ENCODE data around the gene SPTBN4. TPM values are rescaled to one million over a fixed set of nuclear protein-coding genes. Genes with fewer than 3 reads are reported as not detected.
"Not testable (repeated sequence)": the region's sequence is repeated elsewhere in the genome, so short reads cannot be mapped to it uniquely, and the experiment has no call there.

SPTBN4 gene
- total RNA-seq, 5 donors from 2014 or later (not counting 1 experiment from before 2014, with no cell fraction given): 0.37 to 1.2 (median 0.66) TPM

DNA sequence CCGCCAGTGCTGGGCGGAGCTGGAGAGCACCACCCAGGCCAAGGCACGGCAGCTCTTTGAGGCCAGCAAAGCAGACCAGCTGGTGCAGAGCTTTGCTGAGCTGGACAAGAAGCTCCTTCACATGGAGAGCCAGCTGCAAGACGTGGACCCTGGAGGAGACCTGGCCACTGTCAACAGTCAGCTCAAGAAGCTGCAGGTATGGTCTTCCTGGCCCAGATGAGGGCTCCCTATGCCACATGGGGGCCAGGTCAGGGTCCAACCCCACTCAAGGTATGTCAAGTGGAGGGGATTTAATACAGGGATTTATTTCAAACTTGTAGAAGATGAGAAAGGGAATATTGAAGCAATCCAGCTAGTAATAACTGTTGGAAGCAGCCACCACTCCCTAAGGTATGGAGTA, 67.3 kb downstream of the SPTBN4 start:
- H3K27ac ChIP-seq (ENCODE audit: low read length): no peak overlapping the region
- H3K4me1 ChIP-seq (ENCODE audit: control insufficient read depth in 1 of 2, extremely low read depth in 1 of 2, insufficient read depth in 2 of 2, low read length in 2 of 2): peaks cover 3 to 14% of the 10 kb centered on the region in 2 experiments
- POLR2A ChIA-PET: no interaction called here
- ATAC-seq (replicated peaks in 1 of 4): no peak
- H3K27me3 Mint-ChIP-seq: peaks cover 19 to 26% of the 10 kb centered on the region in 2 donors
- no peak overlapping the region for H3K27ac Mint-ChIP-seq
- H3K36me3 ChIP-seq (ENCODE audit: control insufficient read depth in 2 of 2, extremely low read depth in 1 of 2, insufficient read depth in 1 of 2, low read length in 1 of 2): no peaks in the 10 kb centered on the region
- CTCF ChIA-PET: no interaction called here
- peaks cover 9 to 15% (median 14%) of the 10 kb centered on the region in 3 donors for H3K4me1 Mint-ChIP-seq
- no peak overlapping the region for H3K4me3 ChIP-seq (ENCODE audit: control insufficient read depth in 1 of 2, extremely low read depth in 1 of 2, low read length in 1 of 2)
- H3K36me3 Mint-ChIP-seq: no peaks in the 10 kb centered on the region
- no peaks in the 10 kb centered on the region for H3K9me3 ChIP-seq
- WGBS (ENCODE audit: insufficient coverage): 83% methylated on average over 4 of the region's 4 CpGs
- DNase-seq: no peak
- H3K27me3 ChIP-seq (replicated peaks in 1 of 2; ENCODE audit: control insufficient read depth in 2 of 2, extremely low read depth in 1 of 2, insufficient read depth in 2 of 2, low read length in 1 of 2): peaks cover 3 to 56% of the 10 kb centered on the region in 2 experiments
- no peak overlapping the region for H3K4me3 Mint-ChIP-seq
- no peaks in the 10 kb centered on the region for H3K9me3 Mint-ChIP-seq

- Mint-ChIP-seq H3K4me1 (no peaks in the 10 kb centered on the region), H3K27me3 (peaks cover 4 to 14% of the 10 kb centered on the region in 2 donors), H3K27ac (no peak overlapping the region), H3K36me3 (no peaks in the 10 kb centered on the region), H3K4me3 (no peak overlapping the region), H3K9me3 (no peaks in the 10 kb centered on the region)
- H3K4me3 ChIP-seq (ENCODE audit: control insufficient read depth in 1 of 2, extremely low read depth in 1 of 2, low read length in 1 of 2): no peak overlapping the region
- H3K4me1 ChIP-seq (ENCODE audit: control insufficient read depth in 1 of 2, extremely low read depth in 1 of 2, insufficient read depth in 2 of 2, low read length in 2 of 2): no peaks in the 10 kb centered on the region
- 65% methylated on average over 4 of the region's 4 CpGs for WGBS (ENCODE audit: insufficient coverage)
- H3K27ac ChIP-seq (ENCODE audit: low read length): no peak overlapping the region
- POLR2A ChIA-PET: no interaction called here
- CTCF ChIA-PET: interaction anchor here in 1 of 2 donors (0.5 kb wide), 1 partner anchor 119 kb away, joined by 3 read pairs; no protein-coding TSS in a partner anchor
- DNase-seq: no peak
- ATAC-seq (replicated peaks in 1 of 4): no peak
- no peaks in the 10 kb centered on the region for H3K9me3 ChIP-seq
- peaks cover 0 to 27% of the 10 kb centered on the region in 2 experiments for H3K27me3 ChIP-seq (replicated peaks in 1 of 2; ENCODE audit: control insufficient read depth in 2 of 2, extremely low read depth in 1 of 2, insufficient read depth in 2 of 2, low read length in 1 of 2)
- no peaks in the 10 kb centered on the region for H3K36me3 ChIP-seq (ENCODE audit: control insufficient read depth in 2 of 2, extremely low read depth in 1 of 2, insufficient read depth in 1 of 2, low read length in 1 of 2)
Observed at GRCh38 chr19:40539070-40539469, 72.3 kb downstream of the SPTBN4 start.

DNA sequence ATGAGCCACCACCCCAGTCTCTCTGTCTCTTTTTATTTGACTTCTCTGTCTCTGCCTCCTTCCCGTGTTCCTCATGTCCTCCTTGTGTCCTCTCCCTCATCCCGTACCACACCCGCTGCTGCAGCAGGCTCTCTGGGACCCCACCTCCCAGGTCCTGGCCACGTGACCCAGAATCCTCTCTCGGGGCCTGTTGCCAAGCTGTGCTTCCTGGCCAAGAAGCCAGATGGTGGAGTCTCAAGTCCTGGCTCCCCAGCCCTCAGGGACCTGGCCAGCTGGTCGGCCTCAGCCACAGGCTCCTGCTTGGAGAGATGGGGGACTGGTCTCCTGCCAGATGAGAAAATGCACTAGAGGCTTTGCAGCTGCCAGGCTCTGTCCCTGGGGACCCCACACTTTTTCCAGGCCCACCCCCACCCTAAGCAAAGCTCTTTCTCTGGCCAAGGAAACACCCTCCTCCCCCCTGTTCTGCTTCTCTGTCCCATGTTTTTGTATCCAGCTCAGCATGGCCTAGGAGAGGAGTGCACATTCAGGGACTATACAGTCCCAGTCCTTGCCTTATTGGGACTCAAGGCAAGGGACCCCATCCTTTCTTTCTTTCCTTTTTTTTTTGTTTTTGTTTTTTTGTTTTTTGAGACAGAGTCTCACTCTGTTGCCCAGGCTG, 75.5 kb downstream of the SPTBN4 start:
- Mint-ChIP-seq H3K36me3 (no peaks in the 10 kb centered on the region), H3K4me3 (no peak overlapping the region), H3K27ac (no peak overlapping the region), H3K4me1 (no peaks in the 10 kb centered on the region), H3K27me3 (peaks cover 7 to 10% of the 10 kb centered on the region in 2 donors), H3K9me3 (no peaks in the 10 kb centered on the region)
- no peak for DNase-seq
- 80% methylated on average over 6 of the region's 6 CpGs for WGBS (ENCODE audit: insufficient coverage)
- no peak for ATAC-seq (replicated peaks in 1 of 4)
- H3K27me3 ChIP-seq (replicated peaks in 1 of 2; ENCODE audit: control insufficient read depth in 2 of 2, extremely low read depth in 1 of 2, insufficient read depth in 2 of 2, low read length in 1 of 2): peaks cover 4 to 8% of the 10 kb centered on the region in 2 experiments
- H3K27ac ChIP-seq (ENCODE audit: low read length): no peak overlapping the region
- H3K9me3 ChIP-seq: peaks cover 4% of the 10 kb centered on the region
- ChIA-PET POLR2A (no interaction called here), CTCF (interaction anchor here (0.6 to 0.7 kb wide), 5 partner anchors 23 to 1106 kb away, joined by 3 to 7 read pairs (median 3); no protein-coding TSS in a partner anchor)
- H3K4me1 ChIP-seq (ENCODE audit: control insufficient read depth in 1 of 2, extremely low read depth in 1 of 2, insufficient read depth in 2 of 2, low read length in 2 of 2): no peaks in the 10 kb centered on the region
- no peaks in the 10 kb centered on the region for H3K36me3 ChIP-seq (ENCODE audit: control insufficient read depth in 2 of 2, extremely low read depth in 1 of 2, insufficient read depth in 1 of 2, low read length in 1 of 2)
- no peak overlapping the region for H3K4me3 ChIP-seq (ENCODE audit: control insufficient read depth in 1 of 2, extremely low read depth in 1 of 2, low read length in 1 of 2)

GRCh38 chr19:40543029-40543597, 76.3 kb downstream of the SPTBN4 start:
- H3K27me3 Mint-ChIP-seq: peaks cover 11 to 14% of the 10 kb centered on the region in 2 donors

DNA sequence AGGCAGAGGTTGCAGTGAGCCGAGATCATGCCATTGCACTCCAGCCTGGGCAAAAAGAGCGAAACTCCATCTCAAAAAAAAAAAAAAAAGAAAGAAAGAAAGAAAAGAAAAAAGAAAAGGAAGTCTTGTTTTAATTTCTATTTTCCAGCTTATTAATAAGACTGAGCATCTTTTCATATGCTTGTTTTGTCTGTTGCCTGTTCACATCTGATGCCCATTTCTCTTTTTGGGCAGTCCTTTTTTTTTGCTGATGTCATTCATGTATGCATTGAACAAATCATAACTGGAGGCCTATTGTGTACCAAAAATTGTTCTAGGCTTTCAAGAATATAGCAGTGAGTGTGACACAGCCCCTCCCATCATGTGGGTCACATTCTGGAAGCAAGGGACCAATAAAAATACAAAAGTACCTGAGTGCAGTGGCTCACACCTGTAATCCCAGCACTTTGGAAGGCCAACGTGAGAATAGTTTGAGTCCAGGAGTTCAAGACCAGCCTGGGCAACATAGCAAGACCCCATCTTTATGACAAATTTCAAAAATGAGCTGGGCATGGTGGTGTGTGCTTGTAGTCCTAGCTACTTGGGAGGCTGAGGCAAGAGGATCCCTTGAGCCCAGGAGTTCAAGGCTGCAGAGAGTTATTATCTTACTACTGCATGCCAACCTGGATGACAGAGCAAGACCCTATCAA, 79.5 kb downstream of the SPTBN4 start:
- H3K4me3 ChIP-seq (ENCODE audit: control insufficient read depth in 1 of 2, extremely low read depth in 1 of 2, low read length in 1 of 2); H3K4me1 ChIP-seq (ENCODE audit: control insufficient read depth in 1 of 2, extremely low read depth in 1 of 2, insufficient read depth in 2 of 2, low read length in 2 of 2); H3K4me3 Mint-ChIP-seq; H3K27ac Mint-ChIP-seq; DNase-seq; H3K36me3 Mint-ChIP-seq; H3K9me3 ChIP-seq; H3K9me3 Mint-ChIP-seq; POLR2A ChIA-PET; H3K27ac ChIP-seq (ENCODE audit: low read length); H3K36me3 ChIP-seq (ENCODE audit: control insufficient read depth in 2 of 2, extremely low read depth in 1 of 2, insufficient read depth in 1 of 2, low read length in 1 of 2); ATAC-seq (replicated peaks in 1 of 4): not testable (repeated sequence)
- peaks cover 5 to 31% of the 10 kb centered on the region in 2 experiments for H3K27me3 ChIP-seq (replicated peaks in 1 of 2; ENCODE audit: control insufficient read depth in 2 of 2, extremely low read depth in 1 of 2, insufficient read depth in 2 of 2, low read length in 1 of 2)
- CTCF ChIA-PET: interaction anchor here in 1 of 2 donors (0.6 kb wide), 3 partner anchors 55 to 1804 kb away, joined by 3 to 5 read pairs (median 5); no protein-coding TSS in a partner anchor
- Mint-ChIP-seq H3K27me3 (peaks cover 29 to 36% of the 10 kb centered on the region in 2 donors), H3K4me1 (peaks cover 10 to 11% (median 10%) of the 10 kb centered on the region in 3 donors)
- 60% methylated on average over 1 of the region's 3 CpGs for WGBS (ENCODE audit: insufficient coverage)

More at GRCh38 chr19:40543029-40543597, 76.3 kb downstream of the SPTBN4 start:
- no peak for DNase-seq
- POLR2A ChIA-PET: no interaction called here
- ATAC-seq (replicated peaks in 1 of 4): no peak
- Mint-ChIP-seq H3K27ac (no peak overlapping the region), H3K9me3 (no peaks in the 10 kb centered on the region), H3K4me1 (no peaks in the 10 kb centered on the region), H3K4me3 (no peak overlapping the region), H3K36me3 (no peaks in the 10 kb centered on the region)
- no peaks in the 10 kb centered on the region for H3K36me3 ChIP-seq (ENCODE audit: control insufficient read depth in 2 of 2, extremely low read depth in 1 of 2, insufficient read depth in 1 of 2, low read length in 1 of 2)
- H3K27ac ChIP-seq (ENCODE audit: low read length): no peak overlapping the region
- 100% methylated on average over 1 of the region's 6 CpGs for WGBS (ENCODE audit: insufficient coverage)
- H3K27me3 ChIP-seq (replicated peaks in 1 of 2; ENCODE audit: control insufficient read depth in 2 of 2, extremely low read depth in 1 of 2, insufficient read depth in 2 of 2, low read length in 1 of 2): peaks cover 4 to 10% of the 10 kb centered on the region in 2 experiments
- H3K9me3 ChIP-seq: peaks cover 4% of the 10 kb centered on the region
- CTCF ChIA-PET: interaction anchor here (0.6 to 0.7 kb wide), 4 partner anchors 22 to 1105 kb away, joined by 3 to 4 read pairs (median 3); no protein-coding TSS in a partner anchor
- no peaks in the 10 kb centered on the region for H3K4me1 ChIP-seq (ENCODE audit: control insufficient read depth in 1 of 2, extremely low read depth in 1 of 2, insufficient read depth in 2 of 2, low read length in 2 of 2)
- H3K4me3 ChIP-seq (ENCODE audit: control insufficient read depth in 1 of 2, extremely low read depth in 1 of 2, low read length in 1 of 2): no peak overlapping the region

DNA sequence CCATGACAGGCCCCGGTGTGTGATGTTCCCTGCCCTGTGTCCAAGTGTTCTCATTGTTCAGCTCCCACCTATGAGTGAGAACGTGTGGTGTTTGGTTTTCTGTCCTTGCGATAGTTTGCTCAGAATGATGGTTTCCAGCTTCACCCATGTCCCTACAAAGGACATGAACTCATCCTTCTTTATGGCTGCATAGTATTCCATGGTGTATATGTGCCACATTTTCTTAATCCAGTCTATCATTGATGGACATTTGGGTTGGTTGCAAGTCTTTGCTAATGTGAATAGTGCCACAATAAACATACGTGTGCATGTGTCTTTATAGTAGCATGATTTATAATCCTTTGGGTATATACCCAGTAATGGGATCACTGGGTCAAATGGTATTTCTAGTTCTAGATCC, 80.4 kb downstream of the SPTBN4 start:
- H3K27me3 ChIP-seq (replicated peaks in 1 of 2; ENCODE audit: control insufficient read depth in 2 of 2, extremely low read depth in 1 of 2, insufficient read depth in 2 of 2, low read length in 1 of 2): peaks cover 5 to 34% of the 10 kb centered on the region in 2 experiments
- DNase-seq; H3K36me3 Mint-ChIP-seq; POLR2A ChIA-PET; H3K36me3 ChIP-seq (ENCODE audit: control insufficient read depth in 2 of 2, extremely low read depth in 1 of 2, insufficient read depth in 1 of 2, low read length in 1 of 2); H3K4me3 Mint-ChIP-seq; H3K9me3 Mint-ChIP-seq; H3K9me3 ChIP-seq; H3K4me1 ChIP-seq (ENCODE audit: control insufficient read depth in 1 of 2, extremely low read depth in 1 of 2, insufficient read depth in 2 of 2, low read length in 2 of 2); H3K4me3 ChIP-seq (ENCODE audit: control insufficient read depth in 1 of 2, extremely low read depth in 1 of 2, low read length in 1 of 2); H3K27ac Mint-ChIP-seq; H3K27ac ChIP-seq (ENCODE audit: low read length); ATAC-seq (replicated peaks in 1 of 4): not testable (repeated sequence)
- Mint-ChIP-seq H3K4me1 (peaks cover 10 to 11% (median 10%) of the 10 kb centered on the region in 3 donors), H3K27me3 (peaks cover 32 to 39% of the 10 kb centered on the region in 2 donors)
- no CpG with 5 or more reads among the region's 4 CpGs for WGBS (ENCODE audit: insufficient coverage)
- CTCF ChIA-PET: interaction anchor here in 1 of 2 donors (0.6 kb wide), 2 partner anchors 55 kb away, joined by 3 to 5 read pairs; no protein-coding TSS in a partner anchor

Data from T-cell (primary cell).